Activated T-helper 2 cell treated with anti-CD3 and anti-CD28 coated beads, Interferon-gamma antibody, Interleukin-2, Interleukin-4, amounts not matched to agents 10 μg/mL and 5 μg/mL and 100 μg/mL, durations not matched to agents 14 hours and 24 hours and 36 hours (primary cell): Measurements from ENCODE around the gene IFNGR1. TPM values are rescaled to one million over a fixed set of nuclear protein-coding genes. Genes with fewer than 3 reads are reported as not detected.

Experiments
- DNase-seq: peaks from one replicate; pipeline ENCODE4 v3.0.0; 2021; ENCODE audit warnings: low spot score
- H3K27ac Mint-ChIP-seq: one replicate; pipeline ENCODE4 v1.8.0; 2021; ENCODE audit warnings: mixed read lengths
- H3K27me3 Mint-ChIP-seq: one replicate; pipeline ENCODE4 v1.8.0; 2021; ENCODE audit warnings: low read depth, mixed read lengths
- H3K36me3 Mint-ChIP-seq: one replicate; pipeline ENCODE4 v1.8.0; 2021; ENCODE audit warnings: low read depth, mixed read lengths
- H3K4me1 Mint-ChIP-seq: one replicate; pipeline ENCODE4 v1.8.0; 2021; ENCODE audit warnings: low read depth, mixed read lengths
- H3K4me3 Mint-ChIP-seq: one replicate; pipeline ENCODE4 v1.8.0; 2021; ENCODE audit warnings: low read depth, mild to moderate bottlenecking, moderate library complexity, mixed read lengths
- H3K9me3 Mint-ChIP-seq: one replicate; pipeline ENCODE4 v1.8.0; 2021; ENCODE audit warnings: mixed read lengths
- intact Hi-C: fragments of 100-400 bp; cut with micrococcal nuclease; formaldehyde crosslinking; loops from one replicate; pipeline ENCODE4 v1.15.1; 2023
- total RNA-seq: library from RNA; stranded (reverse); gene quantifications from 2 replicates; pipeline ENCODE4 v1.2.3, GENCODE V29; 2022

IFNGR1 gene
- total RNA-seq, 1 donor from 2014 or later: 26.2 TPM

GRCh38 chr6:137165375-137166246 lies 53.6 kb downstream of the IFNGR1 start:
- peaks cover 23% of the 10 kb centered on the region for H3K36me3 Mint-ChIP-seq
- peaks cover 34% of the 10 kb centered on the region for H3K4me1 Mint-ChIP-seq
- intact Hi-C loops: loop anchor here (1.0 to 5.0 kb wide), 2 partner anchors 9 to 73 kb away; no protein-coding TSS in a partner anchor
- H3K27me3 Mint-ChIP-seq: peaks cover 8% of the 10 kb centered on the region
- H3K27ac Mint-ChIP-seq: no peak overlapping the region
- peaks cover 47% of the 10 kb centered on the region for H3K9me3 Mint-ChIP-seq
- H3K4me3 Mint-ChIP-seq: no peak overlapping the region
- DNase-seq: peak; percentile 58

DNA sequence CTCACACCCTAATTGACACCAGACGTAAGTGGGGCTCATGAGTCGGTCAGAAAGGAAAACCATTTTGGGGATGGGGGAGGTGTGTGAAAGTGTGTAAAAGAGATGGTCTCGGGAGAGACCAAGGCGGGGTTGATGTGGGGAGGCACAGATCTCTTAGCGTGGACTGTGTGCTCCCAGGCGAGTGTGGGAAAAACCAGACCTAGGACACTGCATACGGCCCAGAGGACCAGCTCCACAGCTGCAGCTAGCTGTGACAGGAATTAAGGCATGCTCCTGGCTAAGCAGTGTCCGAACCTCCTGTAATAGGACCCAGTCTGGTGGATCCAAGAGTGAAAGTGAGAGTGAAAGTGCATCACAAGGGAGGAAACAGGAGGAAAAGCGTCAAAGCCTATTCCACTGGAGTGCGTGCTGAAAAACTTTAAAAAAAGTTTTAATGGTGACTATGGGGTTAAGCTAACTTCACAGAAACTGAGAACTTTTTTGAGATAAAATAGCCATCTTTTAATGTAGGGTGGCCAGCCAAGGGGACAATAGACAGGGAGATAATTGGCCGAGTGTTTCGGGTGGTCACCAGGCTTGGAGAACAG lies 55.4 kb downstream of the IFNGR1 start:
- Mint-ChIP-seq H3K27ac (no peak overlapping the region), H3K4me3 (no peak overlapping the region), H3K9me3 (peaks cover 44% of the 10 kb centered on the region), H3K36me3 (peaks cover 23% of the 10 kb centered on the region), H3K27me3 (peaks cover 12% of the 10 kb centered on the region), H3K4me1 (peaks cover 34% of the 10 kb centered on the region)
- no peak for DNase-seq
- intact Hi-C loops: no loop called here

DNA sequence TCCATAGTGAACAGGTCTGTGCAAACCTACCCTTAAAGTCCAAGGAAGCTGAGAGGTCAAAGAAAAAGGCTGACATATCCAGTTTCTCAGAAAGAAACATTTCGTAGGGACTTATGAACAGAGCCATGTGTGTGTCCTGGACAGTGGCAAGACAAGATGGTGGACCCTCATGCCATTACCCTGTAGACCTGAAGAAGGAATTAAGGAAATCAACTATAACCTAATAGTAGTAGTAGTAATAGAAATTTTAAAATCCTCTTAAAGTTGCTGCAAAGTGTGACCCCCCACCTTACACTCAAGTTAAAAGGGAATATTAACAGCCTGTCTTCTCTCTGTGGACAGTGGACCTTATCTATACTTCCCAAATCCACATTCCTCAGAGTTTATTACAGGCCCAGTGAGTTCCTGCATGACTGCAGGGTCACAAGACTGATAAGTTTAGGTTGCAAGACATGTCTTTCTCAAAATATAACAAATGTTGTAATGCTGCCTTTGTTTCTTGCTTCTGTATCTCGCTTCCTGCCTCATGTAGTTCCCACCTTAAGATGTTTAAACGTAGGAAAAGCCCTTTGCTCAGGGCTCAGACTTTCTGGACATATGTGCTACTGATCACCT lies 56.4 kb downstream of the IFNGR1 start:
- Mint-ChIP-seq H3K36me3 (peaks cover 28% of the 10 kb centered on the region), H3K27me3 (peaks cover 15% of the 10 kb centered on the region), H3K4me1 (peaks cover 34% of the 10 kb centered on the region), H3K9me3 (peaks cover 51% of the 10 kb centered on the region), H3K4me3 (no peak overlapping the region), H3K27ac (no peak overlapping the region)
- intact Hi-C loops: no loop called here
- no peak for DNase-seq

DNA sequence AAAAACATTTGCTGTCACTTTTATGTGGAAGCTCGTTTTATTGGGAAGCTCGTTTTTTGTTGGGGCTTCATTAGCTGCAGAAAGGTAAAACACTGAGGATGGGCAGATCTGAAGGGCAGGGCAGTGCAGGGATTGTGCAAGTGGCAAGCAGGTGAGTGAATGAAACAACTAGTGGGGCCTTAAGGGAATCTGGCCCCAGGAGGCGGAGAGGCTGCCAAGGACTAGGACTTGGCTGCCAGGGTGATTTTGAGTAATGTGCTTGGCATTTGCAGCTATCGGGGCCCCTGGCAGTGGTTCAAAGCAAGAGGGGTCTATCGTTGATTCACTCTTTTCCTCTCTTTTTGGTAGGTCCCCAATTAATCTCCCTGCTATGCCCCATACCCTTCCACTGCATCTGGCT lies 57.2 kb downstream of the IFNGR1 start:
- Mint-ChIP-seq H3K4me1 (peaks cover 35% of the 10 kb centered on the region), H3K9me3 (peaks cover 48% of the 10 kb centered on the region), H3K4me3 (no peak overlapping the region), H3K36me3 (peaks cover 35% of the 10 kb centered on the region), H3K27me3 (peaks cover 18% of the 10 kb centered on the region), H3K27ac (no peak overlapping the region)
- no peak for DNase-seq
- intact Hi-C loops: no loop called here

DNA sequence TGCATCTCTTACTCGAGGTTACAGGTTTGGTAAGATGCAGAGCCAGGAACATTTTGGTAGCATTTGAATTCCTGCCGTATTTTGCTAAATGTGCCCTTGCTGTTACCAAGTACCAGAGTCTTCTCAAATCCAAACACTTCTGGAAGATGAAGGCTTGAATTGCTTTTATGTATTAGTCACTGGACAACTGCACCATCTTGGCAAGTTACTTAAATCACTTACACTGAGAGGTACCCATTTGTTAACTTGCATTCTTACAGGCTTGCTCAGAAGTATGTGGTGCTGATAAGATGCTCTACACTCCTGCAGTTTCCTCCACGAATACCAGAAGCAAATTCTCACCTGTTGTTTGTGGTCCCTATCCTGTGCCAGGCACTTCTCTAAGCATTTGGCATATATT lies 58.4 kb downstream of the IFNGR1 start:
- Mint-ChIP-seq H3K27ac (no peak overlapping the region), H3K27me3 (peaks cover 18% of the 10 kb centered on the region), H3K9me3 (peaks cover 43% of the 10 kb centered on the region), H3K36me3 (peaks cover 34% of the 10 kb centered on the region), H3K4me3 (no peak overlapping the region), H3K4me1 (peaks cover 37% of the 10 kb centered on the region)
- no peak for DNase-seq
- intact Hi-C loops: no loop called here

DNA sequence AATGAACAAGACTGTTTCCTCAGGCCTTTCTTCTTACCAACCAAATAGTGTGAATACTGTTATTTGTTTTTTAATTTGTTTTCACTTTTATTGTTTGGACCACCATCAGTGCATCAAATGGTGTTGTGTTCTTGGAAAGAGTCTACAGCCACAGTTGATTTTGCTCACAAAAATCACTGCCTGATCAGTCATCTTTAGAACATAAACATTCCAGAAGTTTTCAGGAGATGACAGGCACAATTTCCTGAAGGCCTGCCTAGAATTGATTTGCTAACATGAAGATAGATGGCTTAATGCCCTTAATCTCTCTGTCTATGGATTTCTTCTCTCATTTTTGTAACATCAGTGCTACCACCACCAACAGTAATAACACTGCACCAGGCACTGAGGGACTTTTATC lies 59.3 kb downstream of the IFNGR1 start:
- DNase-seq: no peak
- no peak overlapping the region for H3K4me3 Mint-ChIP-seq
- peaks cover 34% of the 10 kb centered on the region for H3K4me1 Mint-ChIP-seq
- H3K36me3 Mint-ChIP-seq: peaks cover 38% of the 10 kb centered on the region
- intact Hi-C loops: loop anchor here (5.0 kb wide), 2 partner anchors 57 to 58 kb away; partner anchors contain the start of gene IFNGR1
- H3K27me3 Mint-ChIP-seq: peaks cover 18% of the 10 kb centered on the region
- H3K9me3 Mint-ChIP-seq: peaks cover 45% of the 10 kb centered on the region
- no peak overlapping the region for H3K27ac Mint-ChIP-seq

- peaks cover 39% of the 10 kb centered on the region for H3K9me3 Mint-ChIP-seq
- intact Hi-C loops: loop anchor here (5.0 kb wide), 2 partner anchors 55 to 60 kb away; partner anchors contain the start of gene IFNGR1
- peaks cover 28% of the 10 kb centered on the region for H3K4me1 Mint-ChIP-seq
- H3K27me3 Mint-ChIP-seq: peaks cover 18% of the 10 kb centered on the region
- H3K4me3 Mint-ChIP-seq: no peak overlapping the region
- H3K27ac Mint-ChIP-seq: no peak overlapping the region
- no peak for DNase-seq
- peaks cover 28% of the 10 kb centered on the region for H3K36me3 Mint-ChIP-seq
These were observed 61.6 kb downstream of the IFNGR1 start for GRCh38 chr6:137157601-137158000.

DNA sequence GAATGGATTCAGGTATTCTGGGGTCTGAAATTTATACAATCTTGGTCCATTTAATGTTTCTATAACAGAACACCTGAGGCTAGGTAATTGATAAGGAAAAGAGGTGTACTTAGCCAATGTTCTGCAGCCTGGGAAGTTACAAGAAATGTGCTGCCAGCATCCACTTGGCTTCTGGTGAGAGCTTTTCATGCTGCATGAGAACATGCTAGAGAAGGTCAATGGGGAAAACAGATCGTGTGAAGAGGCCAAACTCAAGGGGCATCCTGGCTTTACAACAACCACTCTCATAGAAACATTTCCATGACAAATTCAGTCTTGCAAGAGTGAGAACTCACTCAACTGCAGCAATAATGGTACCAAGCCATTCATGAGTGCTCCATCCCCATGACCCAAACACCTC lies 62.5 kb downstream of the IFNGR1 start:
- Mint-ChIP-seq H3K36me3 (peaks cover 28% of the 10 kb centered on the region), H3K4me1 (peaks cover 26% of the 10 kb centered on the region), H3K9me3 (peaks cover 39% of the 10 kb centered on the region), H3K27ac (no peak overlapping the region), H3K4me3 (no peak overlapping the region), H3K27me3 (peaks cover 18% of the 10 kb centered on the region)
- intact Hi-C loops: loop anchor here (1.0 to 5.0 kb wide), 3 partner anchors 9 to 61 kb away; partner anchors contain the start of gene IFNGR1
- DNase-seq: no peak

DNA sequence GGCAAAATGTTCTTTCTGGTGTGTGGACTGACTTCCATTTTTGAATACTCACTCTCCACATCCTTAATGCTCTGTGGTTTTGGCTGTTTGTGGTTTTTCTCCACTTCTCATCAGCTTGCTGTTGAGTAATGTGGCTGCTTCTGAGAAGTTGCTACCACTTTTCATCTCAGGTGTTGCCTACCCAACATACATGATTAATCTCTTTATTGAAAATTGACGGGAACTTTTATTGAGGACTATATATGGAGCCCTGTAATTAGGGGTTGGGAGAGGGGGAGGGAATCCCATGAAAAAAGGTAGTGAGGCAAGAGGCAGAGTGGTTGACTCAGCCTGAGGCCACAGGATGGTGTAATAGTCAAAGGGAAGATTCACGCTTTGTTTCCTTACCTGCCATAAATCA lies 63.4 kb downstream of the IFNGR1 start:
- Mint-ChIP-seq H3K27ac (peak overlapping the region; percentile 15), H3K27me3 (peaks cover 12% of the 10 kb centered on the region), H3K4me3 (peak overlapping the region; percentile 28), H3K36me3 (peaks cover 33% of the 10 kb centered on the region), H3K9me3 (peaks cover 43% of the 10 kb centered on the region), H3K4me1 (peaks cover 19% of the 10 kb centered on the region)
- DNase-seq: peak; percentile 44
- intact Hi-C loops: loop anchor here (1.0 to 5.0 kb wide), 3 partner anchors 9 to 61 kb away; partner anchors contain the start of gene IFNGR1

DNA sequence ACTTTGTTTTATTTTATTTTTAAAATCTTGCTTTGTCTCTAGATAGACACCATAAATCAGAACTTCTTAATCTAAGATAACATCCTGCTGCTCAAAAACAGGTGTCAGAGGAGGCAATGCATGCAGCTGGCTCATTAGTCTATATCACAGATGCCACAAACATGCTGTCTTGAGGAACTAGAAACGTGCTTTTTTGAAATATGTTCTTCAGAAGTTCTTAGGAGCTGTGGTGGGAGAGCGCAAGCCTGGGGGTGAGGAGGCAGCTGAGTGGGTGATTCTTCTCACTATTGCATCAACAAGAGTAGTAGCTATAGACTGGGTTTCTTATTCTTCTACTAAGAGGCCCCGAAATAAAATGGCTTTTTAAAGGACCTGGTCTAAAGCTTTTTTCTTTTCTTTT lies 69.1 kb downstream of the IFNGR1 start:
- H3K4me3 Mint-ChIP-seq: no peak overlapping the region
- H3K4me1 Mint-ChIP-seq: peaks cover 4% of the 10 kb centered on the region
- H3K27ac Mint-ChIP-seq: no peak overlapping the region
- DNase-seq: no peak
- peaks cover 14% of the 10 kb centered on the region for H3K36me3 Mint-ChIP-seq
- intact Hi-C loops: no loop called here
- peaks cover 11% of the 10 kb centered on the region for H3K27me3 Mint-ChIP-seq
- peaks cover 29% of the 10 kb centered on the region for H3K9me3 Mint-ChIP-seq

- Mint-ChIP-seq H3K9me3 (peaks cover 28% of the 10 kb centered on the region), H3K36me3 (peaks cover 14% of the 10 kb centered on the region), H3K27me3 (peaks cover 15% of the 10 kb centered on the region), H3K27ac (no peak overlapping the region), H3K4me1 (no peaks in the 10 kb centered on the region), H3K4me3 (no peak overlapping the region)
- intact Hi-C loops: no loop called here
- DNase-seq: no peak
These were observed 70.2 kb downstream of the IFNGR1 start for GRCh38 chr6:137149035-137149393.

- Mint-ChIP-seq H3K27ac (no peak overlapping the region), H3K4me1 (no peaks in the 10 kb centered on the region), H3K4me3 (no peak overlapping the region), H3K27me3 (peaks cover 15% of the 10 kb centered on the region), H3K9me3 (peaks cover 23% of the 10 kb centered on the region), H3K36me3 (peaks cover 12% of the 10 kb centered on the region)
- intact Hi-C loops: no loop called here
- DNase-seq: no peak
These were observed 70.7 kb downstream of the IFNGR1 start for GRCh38 chr6:137148306-137149034.
